Measurements from ENCODE around the gene TOR1AIP1. TPM values are rescaled to one million over a fixed set of nuclear protein-coding genes. Genes with fewer than 3 reads are reported as not detected.
"Not testable (repeated sequence)": the region's sequence is repeated elsewhere in the genome, so short reads cannot be mapped to it uniquely, and the experiment has no call there.

Gene TOR1AIP1, protein sequence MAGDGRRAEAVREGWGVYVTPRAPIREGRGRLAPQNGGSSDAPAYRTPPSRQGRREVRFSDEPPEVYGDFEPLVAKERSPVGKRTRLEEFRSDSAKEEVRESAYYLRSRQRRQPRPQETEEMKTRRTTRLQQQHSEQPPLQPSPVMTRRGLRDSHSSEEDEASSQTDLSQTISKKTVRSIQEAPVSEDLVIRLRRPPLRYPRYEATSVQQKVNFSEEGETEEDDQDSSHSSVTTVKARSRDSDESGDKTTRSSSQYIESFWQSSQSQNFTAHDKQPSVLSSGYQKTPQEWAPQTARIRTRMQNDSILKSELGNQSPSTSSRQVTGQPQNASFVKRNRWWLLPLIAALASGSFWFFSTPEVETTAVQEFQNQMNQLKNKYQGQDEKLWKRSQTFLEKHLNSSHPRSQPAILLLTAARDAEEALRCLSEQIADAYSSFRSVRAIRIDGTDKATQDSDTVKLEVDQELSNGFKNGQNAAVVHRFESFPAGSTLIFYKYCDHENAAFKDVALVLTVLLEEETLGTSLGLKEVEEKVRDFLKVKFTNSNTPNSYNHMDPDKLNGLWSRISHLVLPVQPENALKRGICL
- total RNA-seq: 10 to 100 TPM; 61.8 to 62.0 TPM

DNA sequence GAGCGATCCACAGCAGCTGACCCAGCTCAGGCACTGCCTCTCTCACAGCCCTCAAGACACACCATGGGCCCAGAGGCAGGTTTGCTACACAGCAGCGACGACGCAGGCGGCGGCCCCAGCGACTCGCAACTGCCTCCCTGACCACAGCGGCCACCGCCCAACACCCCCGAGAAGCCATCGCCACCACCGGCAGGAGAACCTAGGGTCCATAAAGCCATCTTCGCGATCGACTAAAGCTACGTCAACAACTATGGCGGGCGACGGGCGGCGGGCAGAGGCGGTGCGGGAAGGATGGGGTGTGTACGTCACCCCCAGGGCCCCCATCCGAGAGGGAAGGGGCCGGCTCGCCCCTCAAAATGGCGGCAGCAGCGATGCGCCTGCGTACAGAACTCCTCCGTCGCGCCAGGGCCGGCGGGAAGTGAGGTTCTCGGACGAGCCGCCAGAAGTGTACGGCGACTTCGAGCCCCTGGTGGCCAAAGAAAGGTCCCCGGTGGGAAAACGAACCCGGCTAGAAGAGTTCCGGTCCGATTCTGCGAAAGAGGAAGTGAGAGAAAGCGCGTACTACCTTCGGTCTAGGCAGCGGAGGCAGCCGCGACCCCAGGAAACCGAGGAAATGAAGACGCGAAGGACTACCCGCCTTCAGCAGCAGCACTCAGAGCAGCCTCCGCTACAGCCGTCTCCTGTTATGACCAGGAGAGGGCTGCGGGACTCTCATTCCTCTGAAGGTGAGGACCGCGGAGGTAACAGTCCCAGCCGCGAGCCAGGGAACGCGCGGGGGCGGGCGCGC lies at the start of gene TOR1AIP1:
Gene TOR1AIP1, plus strand, starts transcription at position 33 of the 787 bp plus-strand sequence. Its CDS starts 218 bp downstream, at position 251.
- Mint-ChIP-seq H3K27ac (peak within 1 kb of the TSS; percentile 100), H3K4me3 (peak within 1 kb of the TSS; percentile 98), H3K4me1 (peaks cover 27% of the 10 kb centered on the region)

DNA sequence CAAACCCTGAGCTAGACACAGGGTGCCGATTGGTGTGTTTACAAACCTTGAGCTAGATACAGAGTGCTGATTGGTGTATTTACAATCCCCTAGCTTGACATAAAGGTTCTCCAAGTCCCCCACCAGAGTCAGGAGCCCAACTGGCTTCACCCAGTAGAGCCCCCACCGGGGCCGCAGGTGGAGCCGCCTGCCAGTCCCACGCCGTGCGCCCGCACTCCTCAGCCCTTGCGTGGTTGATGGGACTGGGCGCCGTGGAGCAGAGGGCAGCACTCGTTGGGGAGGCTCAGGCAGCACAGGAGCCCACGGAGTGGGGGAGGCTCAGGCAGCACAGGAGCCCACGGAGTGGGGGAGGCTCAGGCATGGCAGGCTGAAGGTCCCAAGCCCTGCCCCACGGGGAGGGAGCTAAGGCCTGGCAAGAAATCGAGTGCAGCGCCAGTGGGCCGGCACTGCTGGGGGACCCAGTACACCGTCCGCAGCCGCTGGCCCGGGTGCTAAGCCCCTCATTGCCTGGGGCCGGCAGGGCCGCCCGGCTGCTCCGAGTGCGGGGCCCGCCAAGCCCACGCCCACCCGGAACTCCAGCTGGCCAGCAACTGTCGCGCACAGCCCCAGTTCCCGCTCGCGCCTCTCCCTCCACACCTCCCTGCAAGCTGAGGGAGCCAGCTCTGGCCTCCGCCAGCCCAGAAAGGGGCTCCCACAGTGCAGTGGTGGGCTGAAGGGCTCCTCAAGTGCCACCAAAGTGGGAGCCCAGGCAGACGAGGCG lies 45.2 kb upstream of the TOR1AIP1 start:
- H3K27me3 Mint-ChIP-seq; H3K9me3 Mint-ChIP-seq; ATAC-seq (replicated peaks); H3K4me1 Mint-ChIP-seq; H3K27ac Mint-ChIP-seq; H3K4me3 Mint-ChIP-seq: not testable (repeated sequence)
- H3K36me3 Mint-ChIP-seq (ENCODE audit: low read depth): peaks cover 15% of the 10 kb centered on the region

More for the DNA sequence above, at the start of gene TOR1AIP1:
- H3K27me3 Mint-ChIP-seq: no peaks in the 10 kb centered on the region
- peaks cover 66% of the 10 kb centered on the region for H3K36me3 Mint-ChIP-seq (ENCODE audit: low read depth)
- no peaks in the 10 kb centered on the region for H3K9me3 Mint-ChIP-seq
- ATAC-seq (replicated peaks): peak; percentile 77

DNA sequence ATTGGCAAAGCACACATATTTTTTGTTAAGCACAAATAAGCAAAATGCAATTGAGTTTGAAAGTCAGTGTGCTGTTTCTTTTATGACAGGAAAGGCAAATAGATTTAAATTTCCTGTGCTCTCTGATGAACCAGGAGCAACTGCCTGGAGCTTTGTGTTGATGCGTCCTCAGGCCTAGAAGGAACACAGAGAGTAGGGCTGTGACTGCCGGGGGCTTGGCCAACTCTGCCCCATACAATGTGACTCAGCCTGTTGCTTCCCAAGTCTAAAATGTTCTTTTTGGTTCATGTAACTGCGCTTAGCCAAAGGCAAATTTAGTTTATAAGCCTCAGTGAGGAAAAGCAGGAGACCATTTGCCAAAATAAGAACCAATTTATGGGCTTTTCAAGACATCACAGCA lies 42.0 kb upstream of the TOR1AIP1 start:
- H3K4me3 Mint-ChIP-seq: no peak overlapping the region
- no peak for ATAC-seq (replicated peaks)
- peaks cover 5% of the 10 kb centered on the region for H3K4me1 Mint-ChIP-seq
- no peak overlapping the region for H3K27ac Mint-ChIP-seq
- H3K27me3 Mint-ChIP-seq: no peaks in the 10 kb centered on the region
- H3K9me3 Mint-ChIP-seq: no peaks in the 10 kb centered on the region
- H3K36me3 Mint-ChIP-seq (ENCODE audit: low read depth): peaks cover 35% of the 10 kb centered on the region

DNA sequence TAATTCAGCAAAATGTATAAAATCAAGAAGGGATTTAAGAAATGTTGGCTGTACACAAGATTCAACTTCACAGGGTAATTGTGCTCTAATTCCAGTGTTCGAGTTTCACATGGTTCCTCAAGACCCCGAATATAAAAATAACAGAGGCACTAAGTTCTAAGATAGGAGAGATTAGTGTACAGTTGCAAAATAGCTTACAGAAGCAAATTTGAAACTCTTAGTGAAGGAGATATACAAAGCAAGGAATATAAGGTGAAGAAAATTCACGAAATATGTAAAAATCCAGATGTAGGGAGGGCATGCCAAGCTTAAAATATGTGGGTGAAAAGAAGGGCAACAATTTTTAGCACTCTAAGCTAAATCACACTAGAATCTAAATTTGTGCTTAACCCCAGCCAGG lies 33.9 kb upstream of the TOR1AIP1 start:
- no peak for ATAC-seq (replicated peaks)
- Mint-ChIP-seq H3K4me3 (no peak overlapping the region), H3K27me3 (no peaks in the 10 kb centered on the region), H3K27ac (no peak overlapping the region), H3K9me3 (no peaks in the 10 kb centered on the region), H3K4me1 (peaks cover 10% of the 10 kb centered on the region), H3K36me3 (ENCODE audit: low read depth) (peaks cover 93% of the 10 kb centered on the region)

DNA sequence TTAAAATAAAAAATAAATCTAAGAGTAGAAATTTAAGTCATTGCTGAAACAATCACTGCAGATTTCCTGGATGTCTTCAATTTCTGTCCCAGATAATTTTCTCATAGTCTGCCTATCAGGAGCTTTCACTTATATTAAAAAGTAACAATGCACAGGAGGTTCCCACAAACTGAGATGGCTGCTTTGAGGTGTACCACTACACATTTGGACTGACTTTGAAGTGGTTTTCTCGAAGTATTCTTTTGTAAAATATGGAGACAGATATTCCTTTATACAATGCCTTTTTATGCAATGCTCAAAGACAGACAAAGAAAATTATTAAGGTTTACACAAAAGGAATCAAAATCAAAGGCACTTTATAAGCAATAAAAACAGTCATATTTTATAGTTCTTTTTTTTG lies 29.0 kb upstream of the TOR1AIP1 start:
- Mint-ChIP-seq H3K9me3 (no peaks in the 10 kb centered on the region), H3K4me3 (no peak overlapping the region), H3K36me3 (ENCODE audit: low read depth) (peaks cover 96% of the 10 kb centered on the region), H3K4me1 (no peaks in the 10 kb centered on the region), H3K27me3 (no peaks in the 10 kb centered on the region), H3K27ac (no peak overlapping the region)
- no peak for ATAC-seq (replicated peaks)

DNA sequence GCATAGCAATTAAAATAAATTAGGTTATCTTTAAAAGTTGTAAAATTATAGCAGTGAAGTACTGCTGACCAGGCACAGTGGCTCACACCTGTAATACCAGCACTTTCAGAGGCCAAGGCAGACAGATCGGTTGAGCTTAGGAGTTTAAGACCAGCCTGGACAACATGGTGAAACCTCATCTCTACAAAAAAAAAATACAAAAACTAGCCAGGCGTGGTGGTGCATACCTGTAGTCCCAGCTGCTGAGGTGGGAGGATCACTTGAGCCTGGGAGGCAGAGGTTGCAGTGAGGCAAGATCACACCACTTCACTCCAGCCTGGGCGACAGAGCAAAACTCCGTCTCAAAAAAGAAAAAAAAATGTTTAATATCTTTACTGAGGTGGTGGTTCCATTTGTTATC lies 26.3 kb upstream of the TOR1AIP1 start:
- ATAC-seq (replicated peaks); H3K9me3 Mint-ChIP-seq; H3K4me1 Mint-ChIP-seq; H3K27me3 Mint-ChIP-seq; H3K27ac Mint-ChIP-seq; H3K4me3 Mint-ChIP-seq: not testable (repeated sequence)
- H3K36me3 Mint-ChIP-seq (ENCODE audit: low read depth): peaks cover 82% of the 10 kb centered on the region

DNA sequence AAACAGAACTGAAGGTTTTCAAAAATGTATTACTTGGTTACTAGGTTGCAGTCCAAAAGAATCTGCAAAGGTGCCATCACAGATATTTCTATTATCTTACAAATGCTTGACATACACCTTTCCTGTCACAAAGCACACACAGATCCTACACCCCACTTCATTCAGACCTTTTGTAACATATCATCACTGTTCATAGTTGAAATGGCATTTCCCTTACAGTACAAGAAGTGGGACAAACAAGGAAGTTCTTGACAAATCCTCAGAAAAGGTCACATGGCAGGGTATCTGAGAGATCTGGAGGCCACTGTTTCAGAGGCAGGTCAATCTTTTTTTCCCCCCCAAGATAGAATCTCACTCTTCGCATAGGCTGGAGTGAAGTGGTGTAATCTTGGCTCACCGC lies 25.8 kb upstream of the TOR1AIP1 start:
- ATAC-seq (replicated peaks): no peak
- Mint-ChIP-seq H3K4me1 (no peaks in the 10 kb centered on the region), H3K36me3 (ENCODE audit: low read depth) (peaks cover 77% of the 10 kb centered on the region), H3K27ac (no peak overlapping the region), H3K9me3 (no peaks in the 10 kb centered on the region), H3K27me3 (no peaks in the 10 kb centered on the region), H3K4me3 (no peak overlapping the region)

DNA sequence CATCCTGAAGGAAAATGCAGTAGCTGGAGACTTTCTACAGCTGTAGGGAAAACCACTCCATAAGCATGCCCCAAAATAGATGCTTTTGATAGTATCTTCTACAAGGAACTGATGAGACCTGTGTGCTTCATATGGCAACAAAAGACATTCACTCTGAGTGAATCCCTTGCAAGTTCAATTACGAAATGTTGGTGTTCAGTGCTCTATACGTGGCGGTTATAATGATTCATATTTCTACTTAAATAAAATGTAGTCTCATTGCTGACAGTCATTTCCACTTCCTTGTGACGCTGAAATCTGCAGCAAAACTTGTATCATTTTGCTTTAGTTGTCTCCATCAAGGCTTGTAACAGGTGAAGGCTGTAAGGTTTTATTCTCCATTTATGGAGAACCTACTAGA lies 25.1 kb upstream of the TOR1AIP1 start:
- Mint-ChIP-seq H3K27me3 (no peaks in the 10 kb centered on the region), H3K4me1 (no peaks in the 10 kb centered on the region), H3K27ac (no peak overlapping the region), H3K4me3 (no peak overlapping the region), H3K9me3 (no peaks in the 10 kb centered on the region), H3K36me3 (ENCODE audit: low read depth) (peaks cover 77% of the 10 kb centered on the region)
- ATAC-seq (replicated peaks): peak; percentile 9

DNA sequence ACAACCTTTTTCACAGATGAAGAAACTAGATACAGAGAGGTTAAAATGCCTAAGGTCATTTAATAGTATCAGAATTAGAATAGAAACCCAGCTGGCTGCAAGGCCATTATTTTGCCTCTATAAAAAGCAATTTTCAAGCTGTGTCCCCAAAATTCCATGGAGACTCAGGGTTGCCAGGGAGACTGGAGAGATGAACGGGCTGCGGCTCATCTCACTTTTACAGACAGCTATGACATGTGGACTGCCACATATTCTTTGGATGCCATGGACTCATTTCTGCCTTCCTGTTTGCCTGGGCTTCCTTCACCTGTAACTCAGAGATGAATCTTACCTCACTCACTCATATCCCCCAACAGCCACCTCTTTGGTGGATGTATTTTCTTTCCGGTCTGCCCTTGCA lies 21.4 kb upstream of the TOR1AIP1 start:
- Mint-ChIP-seq H3K36me3 (ENCODE audit: low read depth) (peaks cover 80% of the 10 kb centered on the region), H3K4me1 (no peaks in the 10 kb centered on the region), H3K27me3 (no peaks in the 10 kb centered on the region), H3K27ac (no peak overlapping the region), H3K4me3 (no peak overlapping the region), H3K9me3 (no peaks in the 10 kb centered on the region)
- ATAC-seq (replicated peaks): no peak

DNA sequence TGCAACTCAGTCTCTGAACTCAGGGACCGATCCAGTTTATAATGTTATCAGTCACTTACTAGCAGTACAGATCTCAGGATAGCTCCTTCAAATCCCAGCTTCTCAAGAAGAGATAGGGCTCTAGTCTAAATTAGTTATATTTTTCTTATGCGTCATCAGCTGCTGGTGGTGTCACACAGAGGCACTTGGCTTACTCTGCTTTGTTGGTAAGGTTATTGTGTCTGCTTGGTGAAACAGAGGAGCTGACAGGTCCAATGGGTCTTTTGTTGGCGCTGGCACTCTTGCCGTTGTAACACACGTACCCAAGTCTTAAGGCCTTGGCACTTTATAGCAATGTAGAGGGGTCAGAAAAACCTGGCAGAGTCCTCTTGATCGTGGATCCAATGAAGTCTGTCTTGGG lies 16.7 kb upstream of the TOR1AIP1 start:
- Mint-ChIP-seq H3K36me3 (ENCODE audit: low read depth) (peaks cover 89% of the 10 kb centered on the region), H3K27me3 (no peaks in the 10 kb centered on the region), H3K4me1 (peaks cover 4% of the 10 kb centered on the region), H3K27ac (peak overlapping the region; percentile 58), H3K9me3 (no peaks in the 10 kb centered on the region), H3K4me3 (no peak overlapping the region)
- no peak for ATAC-seq (replicated peaks)

DNA sequence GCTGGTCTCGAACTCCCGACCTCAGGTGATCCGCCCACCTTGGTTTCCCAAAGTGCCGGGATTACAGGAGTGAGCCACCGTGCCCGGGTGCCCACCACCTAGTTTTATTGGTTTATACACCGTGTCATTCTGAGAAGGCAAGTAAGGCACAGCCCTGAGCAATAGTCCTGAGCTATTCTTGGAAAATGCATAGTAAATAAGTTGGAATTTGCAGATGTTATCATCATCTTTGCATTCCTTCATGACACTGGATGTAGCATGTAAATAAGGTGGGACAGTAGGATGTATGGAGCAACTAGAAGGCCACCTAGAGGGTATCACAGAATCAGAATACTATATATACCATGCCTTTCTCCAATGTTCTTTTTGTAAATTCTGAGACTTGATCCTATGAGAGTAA lies 15.5 kb upstream of the TOR1AIP1 start:
- no peak for ATAC-seq (replicated peaks)
- peaks cover 91% of the 10 kb centered on the region for H3K36me3 Mint-ChIP-seq (ENCODE audit: low read depth)
- no peak overlapping the region for H3K4me3 Mint-ChIP-seq
- H3K9me3 Mint-ChIP-seq: no peaks in the 10 kb centered on the region
- H3K27me3 Mint-ChIP-seq: no peaks in the 10 kb centered on the region
- H3K27ac Mint-ChIP-seq: no peak overlapping the region
- peaks cover 4% of the 10 kb centered on the region for H3K4me1 Mint-ChIP-seq

DNA sequence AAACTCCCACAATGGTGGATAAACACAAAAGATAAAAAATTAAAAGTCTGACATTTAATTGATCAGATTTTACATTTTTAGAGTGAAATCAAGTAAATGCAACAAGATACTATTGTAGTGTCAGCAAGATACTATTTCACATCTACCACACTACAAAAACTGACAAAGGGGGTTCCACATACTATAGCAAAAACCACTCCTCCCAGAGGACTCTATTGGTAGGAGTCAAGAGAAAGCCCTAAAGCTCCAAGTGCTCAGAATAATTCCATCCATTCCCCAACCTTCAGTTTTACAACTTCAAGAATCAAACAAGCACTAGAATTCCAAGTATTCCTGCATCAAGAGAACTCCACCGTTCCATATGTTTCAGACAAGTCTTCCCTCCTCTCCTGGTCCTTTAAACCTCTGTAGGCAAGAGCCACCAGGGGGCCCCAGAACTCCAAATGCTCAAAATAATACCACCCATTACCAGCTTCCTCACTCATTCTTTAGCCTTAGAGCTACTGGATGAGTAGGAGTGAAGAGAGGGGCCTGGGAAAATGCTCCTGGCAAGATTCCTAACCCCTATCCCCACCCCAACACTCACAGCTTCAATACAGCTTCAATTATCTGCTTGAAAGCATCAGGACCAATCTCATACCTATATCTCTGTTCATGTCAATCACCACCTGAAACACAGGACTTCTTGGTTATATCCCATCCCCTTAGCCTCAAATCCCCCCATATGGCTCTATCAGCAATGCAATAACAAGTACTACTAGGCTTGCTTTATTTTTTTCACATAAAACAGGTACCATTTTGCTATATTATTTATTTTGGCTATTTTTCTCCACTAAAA lies 14.4 kb upstream of the TOR1AIP1 start:
- no peaks in the 10 kb centered on the region for H3K27me3 Mint-ChIP-seq
- H3K4me3 Mint-ChIP-seq: no peak overlapping the region
- no peaks in the 10 kb centered on the region for H3K9me3 Mint-ChIP-seq
- H3K36me3 Mint-ChIP-seq (ENCODE audit: low read depth): peaks cover 90% of the 10 kb centered on the region
- H3K27ac Mint-ChIP-seq: peak overlapping the region; percentile 40
- H3K4me1 Mint-ChIP-seq: peaks cover 9% of the 10 kb centered on the region
- peak; percentile 56 for ATAC-seq (replicated peaks)

DNA sequence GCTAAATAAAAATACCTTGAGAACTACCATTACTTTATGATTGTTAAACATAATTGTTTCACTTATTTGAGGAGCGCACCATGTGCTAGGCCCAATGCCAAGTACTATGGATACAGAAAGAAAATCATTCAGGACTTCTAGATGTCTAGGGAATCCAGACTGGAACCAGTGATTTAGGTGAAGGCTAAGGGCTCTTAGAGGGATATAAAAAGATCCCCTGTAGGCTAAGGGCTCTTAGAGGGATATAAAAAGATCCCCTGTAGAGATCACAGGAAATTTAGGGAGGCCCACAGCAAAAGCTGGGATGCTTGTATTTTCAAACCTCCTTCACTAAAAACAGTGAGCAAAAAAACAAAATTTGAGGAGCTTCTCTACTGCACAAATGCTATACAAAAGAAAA lies 11.2 kb upstream of the TOR1AIP1 start:
- Mint-ChIP-seq H3K27ac (no peak overlapping the region), H3K9me3 (no peaks in the 10 kb centered on the region), H3K4me1 (peaks cover 19% of the 10 kb centered on the region), H3K36me3 (ENCODE audit: low read depth) (peaks cover 89% of the 10 kb centered on the region), H3K4me3 (no peak overlapping the region), H3K27me3 (no peaks in the 10 kb centered on the region)
- no peak for ATAC-seq (replicated peaks)

Measured in activated T-helper 17 cell treated with anti-CD3 and anti-CD28 coated beads, Interleukin-2, amount 50 U/mL, for 72 hours (primary cell).